ENCODE data around the gene PER2.
A peak's percentile ranks its signal among the peaks of the same experiment; 100 is the strongest.

The PER2 gene

GRCh38 chr2:238243496-238244076, 44.8 kb downstream of the PER2 start:
- no peak for DNase-seq

GRCh38 chr2:238242731-238243495, 45.5 kb downstream of the PER2 start:
- no peak for DNase-seq

GRCh38 chr2:238241970-238242369, 46.4 kb downstream of the PER2 start:
- DNase-seq, result no peak

GRCh38 chr2:238240757-238241711, 47.4 kb downstream of the PER2 start:
- no peak for DNase-seq

GRCh38 chr2:238239863-238240756, 48.3 kb downstream of the PER2 start, which contains the start of gene HES6:
TSS of gene HES6 (minus strand) at chr2:238240038. CDS start at chr2:238239905, 133 bp downstream.
- peak; percentile 79 for DNase-seq

GRCh38 chr2:238239543-238239862, 48.9 kb downstream of the PER2 start:
- no peak for DNase-seq

- peak; percentile 43 for DNase-seq
Observed at GRCh38 chr2:238238766-238239542, 49.5 kb downstream of the PER2 start.

- no peak for DNase-seq
Observed at GRCh38 chr2:238238311-238238765, 50.1 kb downstream of the PER2 start.

GRCh38 chr2:238237431-238238135, 50.8 kb downstream of the PER2 start:
- DNase-seq, result no peak

- DNase-seq, result no peak
Observed at GRCh38 chr2:238236571-238236970, 51.8 kb downstream of the PER2 start.

GRCh38 chr2:238235856-238236255, 52.6 kb downstream of the PER2 start:
- no peak for DNase-seq

- DNase-seq, result no peak
Observed at GRCh38 chr2:238235331-238235732, 53.1 kb downstream of the PER2 start.

GRCh38 chr2:238233625-238234024, 54.8 kb downstream of the PER2 start:
- no peak for DNase-seq

- no peak for DNase-seq
Observed at GRCh38 chr2:238231809-238232208, 56.6 kb downstream of the PER2 start.

- DNase-seq, result peak; percentile 83
Observed at GRCh38 chr2:238231251-238231793, 57.1 kb downstream of the PER2 start.

- no peak for DNase-seq
Observed at GRCh38 chr2:238230699-238231098, 57.7 kb downstream of the PER2 start.

- no peak for DNase-seq
Observed at GRCh38 chr2:238228700-238229099, 59.7 kb downstream of the PER2 start.

GRCh38 chr2:238227587-238228032, 60.8 kb downstream of the PER2 start:
- DNase-seq, result no peak

GRCh38 chr2:238226698-238227586, 61.5 kb downstream of the PER2 start:
- no peak for DNase-seq

Data from activated naive CD4-positive, alpha-beta T cell treated with Interleukin-2 at 50 U/mL for 16 hours (primary cell).